ENCODE measurements around the gene GARS1.
A peak's percentile ranks its signal among the peaks of the same experiment; 100 is the strongest.
"Not testable (repeated sequence)": the region's sequence is repeated elsewhere in the genome, so short reads cannot be mapped to it uniquely, and the experiment has no call there.

GARS1 gene

GRCh38 chr7:30572212-30572841, 22.4 kb upstream of the GARS1 start:
- DNase-seq (ENCODE audit: low spot score) = no peak

GRCh38 chr7:30575910-30576309, 18.8 kb upstream of the GARS1 start:
- DNase-seq (ENCODE audit: low spot score) = no peak

- DNase-seq (ENCODE audit: low spot score) = no peak
Measured at GRCh38 chr7:30583181-30583580, 11.5 kb upstream of the GARS1 start.

- DNase-seq (ENCODE audit: low spot score) = no peak
Measured at GRCh38 chr7:30584415-30584814, 10.3 kb upstream of the GARS1 start.

- no peak for DNase-seq (ENCODE audit: low spot score)
Measured at GRCh38 chr7:30584965-30585364, 9.7 kb upstream of the GARS1 start.

- DNase-seq (ENCODE audit: low spot score) = no peak
Measured at GRCh38 chr7:30585675-30586074, 9.0 kb upstream of the GARS1 start.

GRCh38 chr7:30587547-30587946, 7.1 kb upstream of the GARS1 start:
- DNase-seq (ENCODE audit: low spot score) = not testable (repeated sequence)

GRCh38 chr7:30589111-30589510, 5.6 kb upstream of the GARS1 start:
- DNase-seq (ENCODE audit: low spot score) = no peak

- peak; percentile 61 for DNase-seq (ENCODE audit: low spot score)
Measured at GRCh38 chr7:30594048-30594539, 584 bp upstream of the GARS1 start.

- no peak for DNase-seq (ENCODE audit: low spot score)
Measured at GRCh38 chr7:30595436-30596013, 847 bp downstream of the GARS1 start.

- peak; percentile 54 for DNase-seq (ENCODE audit: low spot score)
Measured at GRCh38 chr7:30596014-30596641, 1.4 kb downstream of the GARS1 start.

GRCh38 chr7:30596721-30597120, 2.0 kb downstream of the GARS1 start:
- peak; percentile 19 for DNase-seq (ENCODE audit: low spot score)

- DNase-seq (ENCODE audit: low spot score) = peak; percentile 35
Measured at GRCh38 chr7:30598121-30598876, 3.6 kb downstream of the GARS1 start.

- no peak for DNase-seq (ENCODE audit: low spot score)
Measured at GRCh38 chr7:30604901-30605300, 10.2 kb downstream of the GARS1 start.

- no peak for DNase-seq (ENCODE audit: low spot score)
Measured at GRCh38 chr7:30605832-30606231, 11.2 kb downstream of the GARS1 start.

GRCh38 chr7:30612658-30613265, 18.1 kb downstream of the GARS1 start:
- no peak for DNase-seq (ENCODE audit: low spot score)

GRCh38 chr7:30613366-30614325, 19.0 kb downstream of the GARS1 start:
- peak; percentile 26 for DNase-seq (ENCODE audit: low spot score)

- no peak for DNase-seq (ENCODE audit: low spot score)
Measured at GRCh38 chr7:30616318-30616717, 21.6 kb downstream of the GARS1 start.

GRCh38 chr7:30617359-30617758, 22.7 kb downstream of the GARS1 start:
- no peak for DNase-seq (ENCODE audit: low spot score)

- no peak for DNase-seq (ENCODE audit: low spot score)
Measured at GRCh38 chr7:30618080-30618676, 23.5 kb downstream of the GARS1 start.

GRCh38 chr7:30618961-30619360, 24.3 kb downstream of the GARS1 start:
- DNase-seq (ENCODE audit: low spot score) = no peak
